Activated gamma-delta T cell treated with anti-CD3 and anti-CD28 coated beads, Interleukin-2, amount 50 U/mL, for 16 hours (primary cell): ENCODE results near the gene ZBTB20.

Experiments
- DNase-seq: peaks from one replicate; pipeline ENCODE4 v3.0.0-alpha.2; 2020; ENCODE audit warnings: low read depth

The ZBTB20 gene

GRCh38 chr3:114364806-114365654 is 782.1 kb downstream of the ZBTB20 start:
- no peak for DNase-seq

GRCh38 chr3:114363554-114364202 is 783.4 kb downstream of the ZBTB20 start:
- DNase-seq = no peak

GRCh38 chr3:114362815-114363214 is 784.3 kb downstream of the ZBTB20 start:
- no peak for DNase-seq

- DNase-seq = no peak
Observed at GRCh38 chr3:114361391-114361790, 785.7 kb downstream of the ZBTB20 start.

- DNase-seq = no peak
Observed at GRCh38 chr3:114356525-114356924, 790.6 kb downstream of the ZBTB20 start.

- DNase-seq = no peak
Observed at GRCh38 chr3:114356066-114356465, 791.0 kb downstream of the ZBTB20 start.

GRCh38 chr3:114355653-114356052 is 791.4 kb downstream of the ZBTB20 start:
- DNase-seq = no peak

- DNase-seq = no peak
Observed at GRCh38 chr3:114351822-114352145, 795.3 kb downstream of the ZBTB20 start.

GRCh38 chr3:114351123-114351821 is 795.8 kb downstream of the ZBTB20 start:
- no peak for DNase-seq

GRCh38 chr3:114350690-114351089 is 796.4 kb downstream of the ZBTB20 start:
- no peak for DNase-seq

GRCh38 chr3:114350271-114350670 is 796.8 kb downstream of the ZBTB20 start:
- DNase-seq = no peak

- DNase-seq = no peak
Observed at GRCh38 chr3:114344492-114344891, 802.6 kb downstream of the ZBTB20 start.

GRCh38 chr3:114338651-114339357 is 808.3 kb downstream of the ZBTB20 start:
- no peak for DNase-seq

- no peak for DNase-seq
Observed at GRCh38 chr3:114336857-114337256, 810.2 kb downstream of the ZBTB20 start.

GRCh38 chr3:114336122-114336697 is 810.9 kb downstream of the ZBTB20 start:
- no peak for DNase-seq

- DNase-seq = no peak
Observed at GRCh38 chr3:114333923-114334240, 813.2 kb downstream of the ZBTB20 start.

GRCh38 chr3:114333180-114333922 is 813.7 kb downstream of the ZBTB20 start:
- DNase-seq = no peak

- no peak for DNase-seq
Observed at GRCh38 chr3:114332342-114333179, 814.5 kb downstream of the ZBTB20 start.

- DNase-seq = no peak
Observed at GRCh38 chr3:114331710-114332109, 815.4 kb downstream of the ZBTB20 start.

- no peak for DNase-seq
Observed at GRCh38 chr3:114331007-114331406, 816.1 kb downstream of the ZBTB20 start.

- DNase-seq = no peak
Observed at GRCh38 chr3:114329823-114330222, 817.3 kb downstream of the ZBTB20 start.
